22Rv1 (cell line): Measurements from ENCODE around the gene AGTPBP1.

Experiments used
- CTCF ChIP-seq: fragments of 450-650 bp; IDR thresholded peaks from 2 replicates; pipeline ENCODE4 v1.5.1; 2017; ENCODE audit warnings: mild to moderate bottlenecking
- ZFX ChIP-seq: fragments of 450-650 bp; IDR thresholded peaks from 2 replicates; pipeline ENCODE4 v1.6.1; 2017; ENCODE audit warnings: antibody characterized with exemption, borderline replicate concordance

DNA sequence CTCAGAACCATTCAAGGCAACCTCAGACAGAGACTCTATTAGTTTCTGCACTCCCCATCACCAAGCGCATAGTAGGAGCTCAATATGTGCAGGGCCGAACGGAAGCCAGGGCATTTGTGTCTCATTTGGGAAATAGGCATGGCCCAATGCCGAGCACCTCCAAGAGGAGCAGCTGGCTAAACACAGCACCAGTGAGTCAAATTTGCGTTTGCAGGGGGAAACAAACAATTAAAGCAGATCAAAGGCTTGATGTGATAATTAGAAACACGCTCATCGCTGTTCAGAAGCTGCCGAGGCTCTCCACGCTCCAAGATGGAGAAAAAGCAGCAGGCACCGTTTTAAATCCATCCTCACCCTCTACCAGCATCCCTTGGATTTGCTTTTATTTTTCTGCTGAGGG is 225.3 kb downstream of the AGTPBP1 start:
- no peak for TF ChIP-seq CTCF
- no peak for TF ChIP-seq ZFX
